Neural crest cell (in vitro differentiated cells): Measurements from ENCODE around the gene MBD6. TPM values are rescaled to one million over a fixed set of nuclear protein-coding genes. Genes with fewer than 3 reads are reported as not detected.
A peak's percentile ranks its signal among the peaks of the same experiment; 100 is the strongest.

Experiments used
- DNase-seq: peaks from one replicate; pipeline ENCODE4 v3.0.0; 2021; ENCODE audit warnings: low read depth, mixed read lengths, low spot score
- H3K27ac Mint-ChIP-seq: one replicate; pipeline ENCODE4 v1.8.0; 2021; ENCODE audit warnings: mild to moderate bottlenecking, mixed read lengths; ENCODE audit not compliant: unreplicated experiment
- H3K27me3 Mint-ChIP-seq: 2 replicates; pipeline ENCODE4 v1.8.0; 2021; ENCODE audit warnings: low read depth, mild to moderate bottlenecking, mixed read lengths
- H3K36me3 Mint-ChIP-seq: 2 replicates; pipeline ENCODE4 v1.8.0; 2021; ENCODE audit warnings: low read depth, mild to moderate bottlenecking, mixed read lengths
- H3K4me1 Mint-ChIP-seq: 2 replicates; pipeline ENCODE4 v1.8.0; 2021; ENCODE audit warnings: mixed read lengths
- H3K4me3 Mint-ChIP-seq: one replicate; pipeline ENCODE4 v1.8.0; 2021; ENCODE audit warnings: mild to moderate bottlenecking, mixed read lengths
- H3K9me3 Mint-ChIP-seq: 2 replicates; pipeline ENCODE4 v1.8.0; 2021; ENCODE audit warnings: mixed read lengths
- CTCF ChIP-seq: fragments of 200-600 bp; sonication (generic); conservative IDR thresholded peaks from 2 replicates; pipeline ENCODE4 v1.5.0; 2021; ENCODE audit warnings: antibody characterized with exemption, mild to moderate bottlenecking
- long read RNA-seq: library from polyadenylated mRNA; unstranded; transcript quantifications from one replicate; pipeline ENCODE4 v2.0.0, GENCODE V29; 2020
- total RNA-seq: library from RNA; stranded (reverse); gene quantifications from 2 replicates; pipeline ENCODE4 v1.2.1, GENCODE V29; 2021

Gene MBD6
- 90.4 and 91.3 TPM in 2 replicates for total RNA-seq
- long read RNA-seq: 0 reads

- Mint-ChIP-seq H3K4me1 (peaks cover 60% of the 10 kb centered on the region), H3K9me3 (no peaks in the 10 kb centered on the region), H3K36me3 (peaks cover 16% of the 10 kb centered on the region), H3K27me3 (peaks cover 18% of the 10 kb centered on the region), H3K27ac (peak within 1 kb of the TSS; percentile 98), H3K4me3 (peak within 1 kb of the TSS; percentile 100)
- peak; percentile 84 for DNase-seq
- no peak for TF ChIP-seq CTCF
Observed at GRCh38 chr12:57522011-57522886, at the start of gene MBD6. TSS of gene MBD6 (plus strand) at chr12:57522824. CDS start at chr12:57524304, 1,480 bp downstream.

- Mint-ChIP-seq H3K36me3 (no peaks in the 10 kb centered on the region), H3K4me3 (no peak overlapping the region), H3K27ac (no peak overlapping the region), H3K9me3 (no peaks in the 10 kb centered on the region), H3K4me1 (peaks cover 4% of the 10 kb centered on the region), H3K27me3 (peaks cover 91% of the 10 kb centered on the region)
- no peak for DNase-seq
- TF ChIP-seq CTCF: no peak
Observed at GRCh38 chr12:57473392-57473791, 49.2 kb upstream of the MBD6 start.

- H3K4me3 Mint-ChIP-seq: no peak overlapping the region
- TF ChIP-seq CTCF: no peak
- H3K36me3 Mint-ChIP-seq: no peaks in the 10 kb centered on the region
- H3K27ac Mint-ChIP-seq: no peak overlapping the region
- DNase-seq: no peak
- peaks cover 92% of the 10 kb centered on the region for H3K27me3 Mint-ChIP-seq
- peaks cover 4% of the 10 kb centered on the region for H3K4me1 Mint-ChIP-seq
- no peaks in the 10 kb centered on the region for H3K9me3 Mint-ChIP-seq
Observed at GRCh38 chr12:57473886-57474285, 48.7 kb upstream of the MBD6 start.

GRCh38 chr12:57474430-57474829, 48.2 kb upstream of the MBD6 start:
- Mint-ChIP-seq H3K4me3 (no peak overlapping the region), H3K27ac (no peak overlapping the region), H3K9me3 (no peaks in the 10 kb centered on the region), H3K36me3 (no peaks in the 10 kb centered on the region), H3K4me1 (peaks cover 4% of the 10 kb centered on the region), H3K27me3 (peaks cover 94% of the 10 kb centered on the region)
- DNase-seq: no peak
- TF ChIP-seq CTCF: no peak

- peaks cover 4% of the 10 kb centered on the region for H3K4me1 Mint-ChIP-seq
- DNase-seq: no peak
- H3K9me3 Mint-ChIP-seq: no peaks in the 10 kb centered on the region
- no peak for TF ChIP-seq CTCF
- peaks cover 94% of the 10 kb centered on the region for H3K27me3 Mint-ChIP-seq
- no peak overlapping the region for H3K4me3 Mint-ChIP-seq
- no peaks in the 10 kb centered on the region for H3K36me3 Mint-ChIP-seq
- H3K27ac Mint-ChIP-seq: no peak overlapping the region
Observed at GRCh38 chr12:57474862-57475261, 47.8 kb upstream of the MBD6 start.
